GM19468 (cell line): ENCODE results near the gene DDX25.

Source experiments
- ATAC-seq: cut with Tn5 transposase; IDR thresholded peaks from one replicate; pipeline ENCODE4 v1.9.1; 2021; ENCODE audit warnings: mild to moderate bottlenecking, moderate library complexity, moderate number of reproducible peaks; ENCODE audit not compliant: unreplicated experiment; ENCODE audit errors: extremely low read depth

Gene DDX25

GRCh38 chr11:125967515-125967914 lies 63.2 kb downstream of the DDX25 start:
- no peak for ATAC-seq

GRCh38 chr11:125968354-125968753 lies 64.0 kb downstream of the DDX25 start:
- no peak for ATAC-seq

GRCh38 chr11:125971618-125972017 lies 67.3 kb downstream of the DDX25 start:
- ATAC-seq, result no peak

GRCh38 chr11:125974284-125974683 lies 70.0 kb downstream of the DDX25 start:
- ATAC-seq, result no peak

- no peak for ATAC-seq
These were observed 71.3 kb downstream of the DDX25 start for GRCh38 chr11:125975634-125976033.

- ATAC-seq, result no peak
These were observed 71.8 kb downstream of the DDX25 start for GRCh38 chr11:125976156-125976555.

GRCh38 chr11:125977333-125977732 lies 73.0 kb downstream of the DDX25 start:
- ATAC-seq, result no peak

- no peak for ATAC-seq
These were observed 73.9 kb downstream of the DDX25 start for GRCh38 chr11:125978181-125978716.
